TTC549 (cell line): Measurements from ENCODE around the gene IL10RA.
"Not testable (repeated sequence)": the region's sequence is repeated elsewhere in the genome, so short reads cannot be mapped to it uniquely, and the experiment has no call there.

ENCODE experiments used
- FAIRE-seq: peaks from 2 replicates; lab custom pipeline; 2012; peaks lifted over from hg19 to GRCh38; lab: Jason Lieb, UNC

The IL10RA gene

GRCh38 chr11:117985953-117986887 lies at the start of gene IL10RA:
IL10RA (plus strand) TSS chr11:117986394; CDS start chr11:117986468, 74 bp downstream.
- FAIRE-seq: no peak

- no peak for FAIRE-seq
Observed at GRCh38 chr11:117936973-117937372, 49.2 kb upstream of the IL10RA start.

- no peak for FAIRE-seq
Observed at GRCh38 chr11:117940736-117941135, 45.5 kb upstream of the IL10RA start.

DNA sequence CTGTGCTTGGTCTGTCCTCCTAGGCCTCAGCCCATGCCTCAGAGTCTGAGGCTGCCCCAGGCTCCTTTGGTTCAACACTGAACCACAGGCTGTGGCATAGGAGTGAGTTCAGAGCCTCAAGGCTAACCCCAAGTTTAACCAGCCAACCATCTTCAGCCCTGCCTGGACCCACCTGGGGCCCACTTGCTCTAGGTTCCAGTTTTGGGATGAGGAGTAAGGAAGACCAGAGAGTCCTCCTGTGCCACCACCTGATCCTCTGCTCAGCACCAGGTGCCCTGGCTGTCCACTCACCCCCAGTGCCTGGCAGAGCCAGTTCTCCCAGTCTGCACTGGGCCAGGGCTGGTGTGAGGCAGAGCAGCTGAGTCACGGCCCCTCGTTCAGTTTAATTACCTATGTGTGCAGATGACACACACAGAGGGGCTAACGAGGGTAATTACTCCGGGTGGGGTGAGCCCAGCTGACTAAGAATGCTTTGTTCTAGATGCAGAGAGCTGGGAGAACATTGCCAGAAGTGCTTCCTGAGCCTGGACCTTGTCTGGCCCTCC lies 45.0 kb upstream of the IL10RA start:
- no peak for FAIRE-seq

- FAIRE-seq: no peak
Observed at GRCh38 chr11:117941976-117942654, 44.1 kb upstream of the IL10RA start.

DNA sequence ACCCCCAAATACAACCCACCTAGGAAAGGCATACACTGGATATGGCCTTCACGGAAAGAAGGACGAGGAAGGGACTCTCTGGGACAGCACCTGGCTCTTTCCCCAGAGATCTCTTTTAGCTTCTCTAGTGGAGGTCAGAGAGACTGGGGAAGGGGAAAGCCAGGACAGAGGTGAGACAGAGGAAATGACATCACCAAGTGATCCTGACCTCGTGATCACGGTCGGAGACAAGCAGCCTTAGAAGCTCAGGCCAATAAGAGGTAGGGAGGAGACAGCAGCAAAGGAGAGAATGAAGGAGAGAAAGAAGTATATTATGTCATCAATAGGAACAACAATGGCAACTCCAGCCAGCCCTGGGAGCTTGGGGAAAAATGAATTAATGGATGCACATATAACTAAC lies 41.6 kb upstream of the IL10RA start:
- FAIRE-seq: no peak

DNA sequence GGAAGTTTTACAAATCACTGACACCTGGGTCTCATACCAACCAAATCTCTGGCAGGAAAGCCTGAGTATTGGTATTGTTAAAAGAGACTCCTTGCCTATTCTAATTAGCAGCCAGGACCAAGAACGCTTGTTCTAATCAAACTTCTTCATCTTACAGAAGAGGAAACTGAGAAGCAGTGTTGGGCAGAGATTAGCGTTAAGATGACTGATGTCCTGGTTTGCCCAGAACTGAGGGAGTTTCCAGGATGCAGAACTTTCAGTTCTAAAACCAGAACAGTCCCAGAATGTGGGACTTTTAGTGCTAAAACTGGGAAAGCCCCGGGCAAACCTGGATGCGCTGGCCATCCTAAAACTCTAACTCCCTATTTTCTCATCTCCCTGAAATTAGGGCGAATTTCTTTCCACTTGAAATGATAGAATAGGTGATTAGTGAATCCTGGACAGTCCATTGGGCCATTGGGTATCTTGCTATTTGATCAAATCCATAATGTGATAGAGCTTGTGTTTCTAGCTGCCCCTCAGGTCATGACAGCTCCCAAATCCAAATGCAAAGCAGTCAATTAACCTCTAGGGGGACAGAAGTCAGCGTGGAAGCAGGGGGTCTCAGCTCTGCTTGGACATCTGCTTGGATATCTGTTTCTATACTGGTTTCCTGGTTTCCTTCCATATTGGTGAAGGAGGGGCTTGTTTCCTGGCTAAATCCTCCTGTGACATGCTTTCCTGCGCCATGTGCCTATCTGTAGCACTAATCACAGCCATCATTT lies 41.0 kb upstream of the IL10RA start:
- FAIRE-seq: no peak

DNA sequence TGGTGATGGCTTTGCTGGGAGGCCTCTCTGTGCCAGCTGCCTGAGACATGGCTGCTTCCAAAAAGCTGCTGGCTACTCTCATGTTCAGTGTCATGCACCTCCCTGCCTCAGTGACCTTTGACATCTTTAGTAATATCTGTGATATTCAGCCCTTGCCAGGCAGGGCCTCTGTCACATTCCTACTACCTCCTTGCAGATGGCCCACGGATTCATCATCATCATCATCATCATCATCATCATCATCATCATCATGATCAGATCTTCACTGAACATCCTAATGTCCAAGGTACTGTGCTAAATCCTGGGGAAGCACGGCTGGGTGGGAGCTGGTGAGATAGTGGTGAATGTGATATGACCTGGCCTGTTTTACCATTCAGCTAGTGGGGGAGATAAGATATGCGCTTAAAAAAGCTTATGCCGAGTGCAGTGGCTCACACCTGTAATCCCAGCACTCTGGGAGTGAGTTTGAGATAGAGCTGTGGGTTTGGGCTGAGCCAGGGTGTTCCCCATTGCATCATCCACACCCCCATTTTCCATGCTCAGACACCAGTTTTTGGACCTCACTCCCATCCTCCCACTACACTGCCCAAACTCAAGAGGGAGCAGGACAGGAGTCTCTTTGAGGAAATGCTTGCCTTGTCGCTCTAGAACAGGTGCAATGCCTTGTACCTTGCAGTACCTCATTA lies 39.9 kb upstream of the IL10RA start:
- FAIRE-seq: no peak

- no peak for FAIRE-seq
Observed at GRCh38 chr11:117946842-117947526, 39.2 kb upstream of the IL10RA start.

DNA sequence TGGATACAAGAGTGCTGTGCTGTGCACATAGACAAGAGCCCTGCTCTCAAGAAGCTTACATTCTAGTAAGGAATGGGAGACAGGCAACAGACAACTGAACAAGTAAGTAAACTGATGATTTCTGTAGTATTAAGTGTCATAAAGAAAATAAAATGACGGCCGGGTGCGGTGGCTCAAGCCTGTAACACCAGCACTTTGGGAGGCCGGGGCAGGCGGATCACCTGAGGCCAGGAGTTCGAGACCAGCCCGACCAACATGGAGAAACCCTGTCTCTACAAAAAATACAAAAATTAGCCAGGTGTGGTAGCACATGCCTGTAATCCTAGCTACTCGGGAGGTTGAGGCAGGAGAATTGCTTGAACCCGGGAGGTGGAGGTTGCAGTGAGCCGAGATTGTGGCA lies 38.4 kb upstream of the IL10RA start:
- FAIRE-seq: not testable (repeated sequence)

- FAIRE-seq: not testable (repeated sequence)
Observed at GRCh38 chr11:117948466-117948865, 37.7 kb upstream of the IL10RA start.

- FAIRE-seq: no peak
Observed at GRCh38 chr11:117949062-117949461, 37.1 kb upstream of the IL10RA start.

- no peak for FAIRE-seq
Observed at GRCh38 chr11:117950301-117950700, 35.9 kb upstream of the IL10RA start.

- no peak for FAIRE-seq
Observed at GRCh38 chr11:117950993-117951961, 34.9 kb upstream of the IL10RA start.

- FAIRE-seq: no peak
Observed at GRCh38 chr11:117953024-117953671, 33.0 kb upstream of the IL10RA start.

GRCh38 chr11:117958949-117959348 lies 27.2 kb upstream of the IL10RA start:
- FAIRE-seq: no peak

DNA sequence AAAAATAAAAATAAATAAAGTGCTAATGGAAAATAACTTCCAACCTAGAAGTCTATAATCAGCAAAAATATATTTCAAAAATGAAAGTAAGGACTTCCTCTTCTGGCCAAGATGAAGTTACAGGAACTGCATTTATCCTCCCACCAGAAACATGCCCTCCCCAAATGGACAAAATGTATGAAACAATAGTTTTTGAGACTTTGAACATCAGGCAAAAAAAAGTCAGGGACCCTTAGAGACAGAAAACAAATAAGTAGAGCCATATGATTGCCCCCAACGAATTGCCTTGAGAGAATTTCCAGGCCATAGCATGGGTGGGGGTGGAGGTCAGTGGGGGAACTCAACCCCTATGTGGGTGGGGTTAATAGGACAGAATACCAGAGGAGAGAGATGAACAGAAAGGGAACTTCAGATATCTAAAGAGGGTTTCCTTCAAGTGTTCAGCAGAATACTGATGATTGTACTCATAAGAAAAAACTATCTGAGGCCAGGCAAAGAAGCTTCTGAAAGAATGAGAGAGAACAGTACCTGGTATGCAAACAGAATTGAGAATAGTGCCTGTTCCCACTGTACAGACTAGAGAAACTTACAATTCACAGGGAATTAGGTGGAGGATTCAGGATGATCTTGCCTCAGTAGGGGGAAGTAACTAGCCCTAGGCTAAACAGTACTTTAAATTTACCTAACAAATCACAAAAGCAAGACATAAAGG lies 26.6 kb upstream of the IL10RA start:
- FAIRE-seq: no peak

DNA sequence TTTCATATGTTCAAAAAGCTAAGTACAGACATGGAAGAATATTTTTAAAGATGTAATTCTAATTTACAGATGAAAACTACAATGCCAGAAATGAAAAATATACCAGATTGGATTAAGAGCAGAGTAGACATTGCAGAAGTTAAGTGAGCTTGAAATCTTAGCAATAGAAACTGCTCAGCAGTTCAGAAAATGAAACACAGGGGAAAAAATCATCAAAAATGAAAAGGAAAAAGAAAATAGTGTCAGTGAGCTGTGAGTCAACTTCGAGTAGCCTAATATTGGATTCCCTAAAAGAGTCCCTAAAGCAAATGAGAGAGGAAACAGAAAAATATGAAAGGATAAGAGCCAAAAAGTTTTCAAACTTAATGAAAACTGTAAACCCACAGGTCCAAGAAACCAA lies 25.8 kb upstream of the IL10RA start:
- FAIRE-seq: no peak

GRCh38 chr11:117961896-117962295 lies 24.3 kb upstream of the IL10RA start:
- FAIRE-seq: no peak
